Kidney (tissue), 14 donors: ENCODE data around the gene AP3S1. TPM values are rescaled to one million over a fixed set of nuclear protein-coding genes. Genes with fewer than 3 reads are reported as not detected.
"Not testable (repeated sequence)": the region's sequence is repeated elsewhere in the genome, so short reads cannot be mapped to it uniquely, and the experiment has no call there.

Experiments used
- DNase-seq, 5 donors: peaks; one replicate each; pipeline ENCODE4 v3.0.0-alpha.2; 2013 to 2020
- FAIRE-seq: peaks from 2 replicates; lab custom pipeline; 2012; peaks lifted over from hg19 to GRCh38; lab: Jason Lieb, UNC
- H3K27ac ChIP-seq, 2 donors: one replicate each; pipeline ENCODE4 v1.7.0; 2013; ENCODE audit warnings: low read depth in 2 of 2, low read length in 2 of 2, inconsistent platforms in 1 of 2
- H3K27me3 ChIP-seq: one replicate; pipeline ENCODE4 v1.7.1; 2013; ENCODE audit warnings: low read length, inconsistent platforms; ENCODE audit not compliant: control insufficient read depth, insufficient read depth
- H3K36me3 ChIP-seq, 3 donors: one replicate each; pipeline versions ENCODE4 v1.7.0 to v1.7.1; 2013; ENCODE audit warnings: low read length in 3 of 3, control low read depth in 1 of 3, inconsistent platforms in 1 of 3; ENCODE audit not compliant: insufficient read depth in 3 of 3, control insufficient read depth in 2 of 3
- H3K4me1 ChIP-seq, 3 donors: one replicate each; pipeline versions ENCODE4 v1.7.0 to v1.7.1; 2013; ENCODE audit warnings: low read length in 3 of 3, inconsistent platforms in 1 of 3, low read depth in 1 of 3; ENCODE audit not compliant: control insufficient read depth in 2 of 3, insufficient read depth in 2 of 3
- H3K4me3 ChIP-seq, 3 donors: one replicate each; pipeline versions ENCODE4 v1.7.0 to v1.8.1; 2013; ENCODE audit warnings: low read length in 3 of 3, control low read depth in 1 of 3, inconsistent platforms in 1 of 3
- H3K9ac ChIP-seq, 3 donors: one replicate each; pipeline versions ENCODE4 v1.7.0 to v1.7.1; 2013; ENCODE audit warnings: low read length in 3 of 3, control low read depth in 1 of 3, inconsistent platforms in 1 of 3
- H3K9me3 ChIP-seq, 3 donors: one replicate each; pipeline versions ENCODE4 v1.7.0 to v1.7.1; 2013; ENCODE audit warnings: low read length in 3 of 3, control low read depth in 1 of 3, inconsistent platforms in 1 of 3; ENCODE audit not compliant: control insufficient read depth in 2 of 3, insufficient read depth in 1 of 3
- CTCF ChIP-seq: IDR thresholded peaks from 3 replicates; pipeline ENCODE4 v1.5.1; 2012; ENCODE audit warnings: mild to moderate bottlenecking, moderate library complexity, borderline replicate concordance; ENCODE audit not compliant: insufficient read depth; ENCODE audit errors: extremely low read depth
- intact Hi-C: fragments of 100-400 bp; cut with DNase I; formaldehyde crosslinking; loops from one replicate; pipeline ENCODE4 v1.11.1; 2022
- polyA plus RNA-seq: library from polyadenylated mRNA; stranded (reverse); fragments of 350-450 nt; fragmentation: Illumina TruSeq; extraction: RNeasy Lipid Tissue Mini Kit (QIAGEN cat#74804); gene quantifications from one replicate; pipeline ENCODE4 v1.2.3, GENCODE V29; 2014; ENCODE audit warnings: low read depth, low replicate concordance; ENCODE audit not compliant: insufficient read depth
- total RNA-seq: library from RNA; stranded (reverse); fragmentation: NEBNext Ultra II Directional; extraction: Animal tissue kit (Norgen Biotek cat#: 25700); gene quantifications from one replicate; pipeline ENCODE4 v1.2.1, GENCODE V29; 2021
- donor health status: control.
- donor health status: control.
- donor health status: control.
- donor health status: control.
- donor health status: control.
- donor health status: DM: yes; HTN: yes; CAD: no.
- donor health status: Normal renal cell carcinoma (clear cell type).

Gene AP3S1
- total and polyA plus RNA-seq, 2 donors from 2014 or later, result 50.2 to 54.1 TPM

- Histone ChIP-seq H3K9ac (no peak overlapping the region), H3K9me3 (no peaks in the 10 kb centered on the region), H3K4me3 (no peak overlapping the region), H3K4me1 (no peaks in the 10 kb centered on the region), H3K27me3 (no peaks in the 10 kb centered on the region), H3K27ac (no peak overlapping the region), H3K36me3 (peaks cover 0 to 14% (median 0%) of the 10 kb centered on the region in 3 donors)
- intact Hi-C loops, result no loop called here
- DNase-seq (peak in 1 of 5 donors; percentile 8), FAIRE-seq (no peak)
- TF ChIP-seq CTCF, result no peak
Observed at GRCh38 chr5:115873392-115873791, 31.7 kb downstream of the AP3S1 start.

- no peak for FAIRE-seq
- H3K36me3 ChIP-seq, result peaks cover 0 to 13% (median 0%) of the 10 kb centered on the region in 3 donors
- no peak overlapping the region for H3K27ac ChIP-seq
- no peaks in the 10 kb centered on the region for H3K4me1 ChIP-seq
- no peak for DNase-seq
- H3K9ac ChIP-seq, result no peak overlapping the region
- no peak for TF ChIP-seq CTCF
- intact Hi-C loops, result no loop called here
- no peaks in the 10 kb centered on the region for H3K9me3 ChIP-seq
- no peaks in the 10 kb centered on the region for H3K27me3 ChIP-seq
- H3K4me3 ChIP-seq, result no peak overlapping the region
Observed at GRCh38 chr5:115875447-115875846, 33.7 kb downstream of the AP3S1 start.

GRCh38 chr5:115877342-115877741, 35.6 kb downstream of the AP3S1 start:
- H3K27ac ChIP-seq, H3K9me3 ChIP-seq, H3K9ac ChIP-seq, FAIRE-seq, H3K27me3 ChIP-seq, DNase-seq, H3K4me3 ChIP-seq, H3K36me3 ChIP-seq, H3K4me1 ChIP-seq, intact Hi-C loops: not testable (repeated sequence)

- intact Hi-C loops, result not testable (repeated sequence)
Observed at GRCh38 chr5:115882434-115882833, 40.7 kb downstream of the AP3S1 start.

GRCh38 chr5:115884704-115885103, 43.0 kb downstream of the AP3S1 start:
- Histone ChIP-seq H3K27me3 (no peaks in the 10 kb centered on the region), H3K27ac (no peak overlapping the region), H3K4me1 (no peaks in the 10 kb centered on the region), H3K9me3 (no peaks in the 10 kb centered on the region), H3K4me3 (no peak overlapping the region), H3K36me3 (no peaks in the 10 kb centered on the region), H3K9ac (no peak overlapping the region)
- intact Hi-C loops, result no loop called here
- DNase-seq, result no peak
- no peak for TF ChIP-seq CTCF
- no peak for FAIRE-seq

More at GRCh38 chr5:115882434-115882833, 40.7 kb downstream of the AP3S1 start:
- H3K4me3 ChIP-seq, H3K9ac ChIP-seq, H3K27ac ChIP-seq, H3K9me3 ChIP-seq, H3K27me3 ChIP-seq, FAIRE-seq, H3K36me3 ChIP-seq, H3K4me1 ChIP-seq: not testable (repeated sequence)
- DNase-seq, result peak in 1 of 5 donors; percentile 30

GRCh38 chr5:115885208-115885607, 43.5 kb downstream of the AP3S1 start:
- H3K9ac ChIP-seq, H3K27me3 ChIP-seq, H3K4me1 ChIP-seq, H3K36me3 ChIP-seq, H3K9me3 ChIP-seq, DNase-seq, H3K4me3 ChIP-seq, H3K27ac ChIP-seq, intact Hi-C loops: not testable (repeated sequence)
- FAIRE-seq, result peak; percentile 11
